NCI-H524 treated with DMSO at 0.1 percent for 48 hours (cell line): ENCODE data around the gene SDCCAG8.
"Not testable (repeated sequence)": the region's sequence is repeated elsewhere in the genome, so short reads cannot be mapped to it uniquely, and the experiment has no call there.

ENCODE experiments used
- DNase-seq: peaks from one replicate; lab custom pipeline; 2025; lab: John Stamatoyannopoulos, UW

Gene SDCCAG8

DNA sequence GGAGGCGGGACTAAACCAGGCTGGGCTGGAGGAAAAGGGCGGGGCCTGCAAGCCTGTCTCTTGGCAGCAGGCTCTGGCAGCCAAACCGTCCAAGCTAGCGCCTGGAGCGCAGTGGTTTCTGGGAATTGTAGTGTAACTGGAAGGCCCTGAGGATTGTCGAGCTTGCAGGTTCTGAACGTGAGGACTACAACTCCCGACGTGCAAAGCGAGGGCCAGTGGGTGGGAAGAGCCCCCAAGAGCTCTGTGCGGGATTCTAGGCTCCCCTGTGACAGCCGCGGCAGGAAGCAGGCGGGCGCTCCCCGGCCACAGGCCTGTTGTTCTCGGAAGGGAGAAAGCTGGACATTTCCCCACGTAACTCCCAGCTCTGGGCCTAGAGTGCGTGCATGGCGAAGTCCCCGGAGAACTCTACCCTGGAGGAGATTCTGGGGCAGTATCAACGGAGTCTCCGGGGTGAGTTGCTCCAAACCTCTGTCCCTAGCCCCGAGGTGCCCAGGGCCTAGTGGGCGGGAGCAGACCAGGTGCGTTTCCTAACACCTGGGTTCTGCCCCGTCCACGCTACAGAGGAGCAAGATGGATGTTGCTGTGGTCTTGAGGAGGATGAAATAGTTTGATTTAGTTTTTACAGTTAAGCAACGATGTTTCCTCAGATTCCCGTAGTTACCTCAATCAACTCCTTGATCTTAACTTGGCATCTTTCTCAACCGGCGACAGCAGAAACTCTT lies at the start of gene SDCCAG8:
Gene SDCCAG8, plus strand, starts transcription at position 251 of the 722 bp plus-strand sequence. Its CDS starts 133 bp downstream, at position 384.
- DNase-seq, result peak; percentile 96

GRCh38 chr1:243211984-243212383 lies 43.9 kb upstream of the SDCCAG8 start:
- DNase-seq, result not testable (repeated sequence)

DNA sequence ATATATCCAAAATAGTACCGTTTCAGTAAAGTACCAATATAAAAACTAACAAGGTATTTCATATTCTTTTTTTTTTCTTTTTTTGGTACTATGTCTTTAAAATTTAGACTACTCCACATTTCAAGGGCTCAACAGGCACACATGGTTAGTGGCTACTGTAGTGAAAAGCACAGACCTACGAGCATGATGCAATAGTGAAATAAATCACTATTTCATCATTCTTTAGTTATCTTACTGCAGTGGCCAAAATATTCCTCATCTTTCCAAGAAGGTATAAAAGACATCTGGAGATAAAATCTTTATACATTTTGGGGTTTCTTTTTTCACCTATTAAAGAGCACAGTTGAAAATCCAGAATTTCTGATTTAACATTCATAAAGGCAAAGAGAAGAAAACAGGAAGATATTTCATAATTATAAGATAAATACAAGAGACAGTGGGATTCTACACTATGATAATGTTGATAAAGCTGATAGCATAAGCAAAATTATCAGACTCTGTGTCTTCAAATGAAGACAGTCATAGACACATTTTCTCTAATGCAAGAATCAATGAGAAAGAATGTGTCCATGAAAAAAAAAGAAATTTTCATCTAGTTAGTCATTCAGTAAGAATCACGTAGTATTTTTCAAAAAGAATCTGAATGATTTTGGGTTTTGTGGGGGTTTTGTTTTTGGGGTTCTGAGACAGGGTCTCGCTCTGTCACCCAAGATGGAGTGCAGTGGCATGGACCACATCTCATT lies 42.6 kb upstream of the SDCCAG8 start:
- DNase-seq, result no peak

DNA sequence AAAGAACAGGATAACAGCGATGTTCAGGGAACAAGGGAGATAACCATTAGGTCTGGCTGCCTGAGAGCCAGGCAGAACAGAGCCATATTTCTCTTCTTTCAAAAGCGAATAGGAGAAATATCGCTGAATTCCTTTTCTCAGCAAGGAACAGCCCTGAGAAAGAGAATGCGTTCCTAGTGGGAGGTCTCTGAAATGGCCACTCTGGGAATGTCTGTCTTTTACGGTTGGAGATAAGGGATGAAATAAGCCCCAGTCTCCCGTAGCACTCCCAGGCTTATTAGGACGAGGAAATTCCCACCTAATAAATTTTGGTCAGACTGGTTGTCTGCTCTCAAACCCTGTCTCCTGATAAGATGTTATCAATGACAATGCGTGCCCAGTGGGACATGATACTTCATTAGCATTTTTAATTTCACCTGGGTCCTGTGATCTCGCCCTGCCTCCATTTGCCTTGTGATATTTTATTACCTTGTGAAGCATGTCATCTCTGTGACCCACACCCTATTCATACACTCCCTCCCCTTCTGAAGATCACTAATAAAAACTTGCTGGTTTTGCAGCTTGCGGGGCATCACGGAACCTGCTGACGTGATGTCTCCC lies 40.5 kb upstream of the SDCCAG8 start:
- DNase-seq, result not testable (repeated sequence)

- DNase-seq, result no peak
Measured at GRCh38 chr1:243216741-243217140, 39.1 kb upstream of the SDCCAG8 start.

DNA sequence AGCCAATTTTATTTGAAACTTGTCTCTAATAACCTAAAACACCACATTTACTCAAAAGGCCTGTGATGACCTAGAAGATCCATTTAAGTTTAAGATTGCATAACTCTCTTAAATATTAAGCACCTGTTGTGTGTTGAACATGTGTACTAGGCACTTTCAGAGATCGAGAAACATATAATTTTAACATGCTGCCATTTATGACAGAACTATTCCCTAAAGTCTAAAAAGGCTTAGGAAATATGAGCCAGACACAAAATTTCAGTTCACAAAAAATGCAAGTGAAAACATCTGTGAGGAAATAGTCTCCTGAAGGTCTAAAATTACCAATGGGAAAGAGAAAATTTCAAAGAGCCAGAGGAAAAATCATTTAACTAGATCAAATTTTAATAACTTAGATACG lies 38.5 kb upstream of the SDCCAG8 start:
- DNase-seq, result no peak

DNA sequence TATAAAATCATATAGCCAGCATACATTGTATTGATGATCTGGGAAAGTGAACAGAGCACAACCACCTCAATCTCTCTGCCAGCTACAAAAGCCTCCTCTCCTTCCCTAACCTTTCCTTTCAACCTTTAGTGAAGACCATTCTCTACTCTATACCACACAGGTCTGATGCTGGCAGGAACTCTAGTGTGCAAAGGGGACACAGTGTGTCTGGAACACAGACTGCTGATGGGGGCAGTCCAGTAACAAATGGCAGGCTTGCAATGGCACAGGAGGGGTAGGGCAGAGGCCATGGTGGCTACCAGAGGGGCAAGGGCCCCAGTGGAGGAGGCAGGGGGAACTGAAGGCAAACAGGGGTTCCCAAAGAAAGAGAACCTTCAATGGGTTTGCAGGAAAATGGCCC lies 37.8 kb upstream of the SDCCAG8 start:
- DNase-seq, result no peak

DNA sequence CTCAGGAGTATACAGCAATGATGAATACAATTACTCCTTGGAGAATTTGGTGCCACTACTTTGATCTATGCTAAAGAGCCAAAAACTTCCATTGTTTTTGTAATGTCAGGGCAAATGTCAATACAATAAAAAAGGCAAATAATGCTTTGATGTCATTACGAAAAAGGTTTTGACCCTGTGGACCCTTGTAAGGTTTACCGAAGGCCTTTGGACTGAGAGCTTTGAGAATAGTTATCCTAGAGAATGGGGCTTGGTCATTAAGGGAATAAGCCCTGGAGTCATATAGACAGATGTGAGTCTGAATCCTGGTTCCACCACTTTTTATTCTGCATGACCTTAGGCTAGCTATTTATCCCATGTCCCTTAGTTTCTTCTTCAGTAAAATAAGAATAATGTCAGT lies 28.2 kb upstream of the SDCCAG8 start:
- no peak for DNase-seq

DNA sequence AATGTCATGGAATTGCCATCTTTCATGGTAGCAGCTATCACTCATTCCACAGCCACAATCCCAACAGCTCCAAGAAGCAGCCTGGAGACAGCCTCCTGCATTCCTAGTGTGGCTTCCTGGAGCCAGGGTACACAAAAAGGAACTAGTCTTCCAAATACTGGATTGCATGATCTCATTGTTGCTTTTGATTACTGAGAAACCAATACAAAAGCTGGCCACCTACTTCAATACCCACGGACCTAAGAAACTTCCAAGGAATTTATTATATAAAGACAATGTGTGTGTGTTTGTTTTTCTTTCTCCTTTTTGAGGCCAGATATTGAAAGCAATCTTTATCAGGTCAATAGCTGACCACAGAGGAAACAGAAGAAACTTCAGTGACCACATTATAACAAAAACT lies 26.3 kb upstream of the SDCCAG8 start:
- no peak for DNase-seq

- no peak for DNase-seq
Measured at GRCh38 chr1:243230914-243231313, 24.9 kb upstream of the SDCCAG8 start.

DNA sequence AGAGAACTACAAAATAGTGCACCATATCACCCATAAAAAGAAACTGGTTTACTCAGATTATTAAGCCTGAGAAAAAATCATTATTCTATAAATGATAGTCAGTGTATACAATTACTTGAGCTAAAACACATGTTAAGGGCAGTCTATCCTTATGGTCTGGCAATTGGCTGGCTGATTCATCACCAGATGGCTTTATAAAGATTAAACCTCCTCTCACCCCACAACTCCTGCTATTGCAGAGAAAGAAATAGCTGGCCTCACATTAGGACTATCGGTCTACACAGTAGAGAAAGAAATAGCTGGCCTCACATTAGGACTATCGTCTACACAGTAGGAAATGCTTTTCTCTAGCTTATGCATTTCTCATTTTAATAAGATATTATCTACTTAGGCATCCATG lies 21.9 kb upstream of the SDCCAG8 start:
- DNase-seq, result peak; percentile 37

DNA sequence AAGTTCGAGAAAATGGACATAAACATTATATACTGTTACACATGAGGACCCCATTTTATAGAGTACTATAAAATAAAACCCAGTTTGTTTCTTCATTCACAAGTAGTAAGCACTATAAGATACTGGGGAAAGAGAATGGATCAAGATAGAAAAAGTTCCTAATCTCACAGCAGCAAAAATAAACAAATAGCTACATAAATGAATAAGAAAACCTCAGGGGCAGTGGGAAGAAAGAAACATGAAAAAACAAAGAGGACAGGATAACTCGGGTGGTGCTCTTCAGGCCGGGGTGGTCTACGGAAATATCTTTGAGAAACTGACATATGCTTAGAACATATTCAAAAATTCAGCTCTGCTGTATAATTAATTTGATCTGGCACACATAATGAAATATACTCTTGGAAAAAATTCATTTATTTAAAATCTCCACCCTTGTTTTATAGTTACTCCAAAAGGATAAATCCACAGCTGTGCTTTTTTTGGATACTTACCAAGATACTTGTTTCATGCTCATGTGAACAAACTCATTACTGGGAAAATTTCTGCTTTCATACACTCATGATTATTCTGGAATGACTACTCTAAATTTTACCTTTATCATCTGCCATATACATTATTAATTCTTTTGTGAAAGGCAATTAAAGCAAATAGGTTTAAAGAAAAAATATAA lies 20.7 kb upstream of the SDCCAG8 start:
- DNase-seq, result no peak

- DNase-seq, result no peak
Measured at GRCh38 chr1:243236604-243237252, 19.1 kb upstream of the SDCCAG8 start.

- DNase-seq, result no peak
Measured at GRCh38 chr1:243244432-243244841, 11.4 kb upstream of the SDCCAG8 start.

- DNase-seq, result no peak
Measured at GRCh38 chr1:243246916-243247315, 8.9 kb upstream of the SDCCAG8 start.

DNA sequence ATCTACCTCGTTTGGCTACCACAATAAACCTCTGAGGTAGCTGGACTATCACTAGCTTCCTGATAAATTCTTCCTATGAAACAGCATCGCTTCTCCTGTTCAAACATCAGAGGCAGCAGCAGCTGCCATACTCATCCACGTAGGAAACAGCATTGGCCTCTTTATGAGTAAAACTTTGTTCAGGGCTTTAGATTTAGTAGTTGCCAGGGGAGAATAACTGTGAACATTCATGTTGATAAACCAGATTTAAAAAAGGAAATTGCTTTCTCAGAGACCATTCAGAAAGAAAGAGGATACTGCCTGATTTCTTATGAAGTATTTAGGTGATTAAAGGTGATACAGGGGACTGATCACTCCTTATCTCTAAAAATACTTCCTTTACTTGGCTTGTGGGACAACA lies 7.9 kb upstream of the SDCCAG8 start:
- DNase-seq, result no peak

DNA sequence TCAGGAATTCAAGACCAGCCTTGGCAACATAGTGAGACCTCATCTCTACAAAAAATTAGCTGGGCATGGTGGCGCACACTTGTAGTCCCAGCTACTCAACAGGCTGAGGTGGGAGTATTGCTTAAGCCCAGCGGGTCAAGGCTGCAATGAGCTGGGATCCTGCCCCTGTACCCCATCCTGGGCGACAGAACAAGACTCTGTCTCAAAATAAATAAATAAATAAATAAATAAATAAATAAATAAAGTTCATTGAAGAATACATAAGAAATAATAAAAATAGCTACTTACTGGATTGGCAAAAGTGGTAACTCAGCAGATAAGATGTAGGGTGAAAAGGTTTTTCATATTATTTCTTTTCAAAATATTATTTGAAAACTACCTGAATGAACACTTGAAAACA lies 6.6 kb upstream of the SDCCAG8 start:
- DNase-seq, result no peak

DNA sequence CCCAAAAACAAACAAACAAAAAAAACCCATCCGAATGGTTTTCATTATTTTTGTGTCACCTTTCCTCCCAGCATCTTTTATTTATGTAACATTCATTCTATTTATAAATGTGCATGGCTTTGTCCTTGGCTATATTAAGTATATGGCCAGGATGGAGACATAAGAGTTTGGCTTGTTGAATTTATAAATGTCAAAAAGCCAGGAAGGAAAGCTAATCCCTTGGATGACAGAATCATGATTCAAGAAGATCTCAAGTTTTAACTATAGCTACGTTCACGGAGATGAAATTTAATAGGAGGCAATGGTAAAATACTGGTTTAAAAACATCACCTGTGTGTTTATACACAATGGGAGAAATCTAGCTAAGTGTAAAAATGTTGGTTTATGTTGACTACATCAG lies 5.7 kb upstream of the SDCCAG8 start:
- DNase-seq, result no peak

- no peak for DNase-seq
Measured at GRCh38 chr1:243251539-243251938, 4.3 kb upstream of the SDCCAG8 start.

GRCh38 chr1:243253211-243253925 lies 2.5 kb upstream of the SDCCAG8 start:
- DNase-seq, result no peak

GRCh38 chr1:243253926-243254232 lies 2.0 kb upstream of the SDCCAG8 start:
- DNase-seq, result no peak
